ENCODE results near the gene ERGIC1.
"Not testable (repeated sequence)": the region's sequence is repeated elsewhere in the genome, so short reads cannot be mapped to it uniquely, and the experiment has no call there.

ERGIC1 gene

GRCh38 chr5:172833686-172834414 is at the start of gene ERGIC1:
ERGIC1 (plus strand) TSS chr5:172834251; CDS start chr5:172834414, 163 bp downstream.
- DNase-seq, result peak; percentile 75

DNA sequence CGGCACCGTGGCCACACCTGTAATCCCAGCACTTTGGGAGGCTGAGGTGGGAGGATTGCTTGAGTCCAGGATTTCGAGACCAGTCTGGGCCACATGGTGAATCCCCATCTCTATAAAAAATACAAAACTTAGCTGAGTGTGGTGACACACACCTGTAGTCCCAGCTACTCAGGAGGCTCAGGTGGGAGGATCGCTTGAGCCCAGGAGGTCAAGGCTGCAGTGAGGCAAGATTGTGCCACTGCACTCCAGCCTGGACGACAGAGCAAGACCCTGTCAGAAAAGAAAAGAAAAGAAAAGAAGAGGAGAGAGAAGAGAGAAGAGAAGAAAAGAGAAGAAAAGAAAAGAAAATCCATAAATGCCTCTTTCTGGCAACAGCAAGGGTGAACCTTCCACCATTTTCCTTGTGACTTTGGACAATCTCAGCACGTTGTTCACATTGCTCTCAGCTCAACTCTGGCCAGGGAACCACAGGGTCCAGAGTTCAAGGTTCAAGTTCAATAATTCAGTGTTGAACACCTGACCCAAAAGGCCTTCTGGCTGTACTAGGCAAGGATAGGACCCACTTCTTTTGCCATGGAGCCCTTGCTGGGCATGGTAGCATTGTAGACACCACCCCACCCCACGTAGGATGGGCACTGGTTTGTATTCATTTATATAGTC is 48.5 kb upstream of the ERGIC1 start:
- DNase-seq, result no peak

DNA sequence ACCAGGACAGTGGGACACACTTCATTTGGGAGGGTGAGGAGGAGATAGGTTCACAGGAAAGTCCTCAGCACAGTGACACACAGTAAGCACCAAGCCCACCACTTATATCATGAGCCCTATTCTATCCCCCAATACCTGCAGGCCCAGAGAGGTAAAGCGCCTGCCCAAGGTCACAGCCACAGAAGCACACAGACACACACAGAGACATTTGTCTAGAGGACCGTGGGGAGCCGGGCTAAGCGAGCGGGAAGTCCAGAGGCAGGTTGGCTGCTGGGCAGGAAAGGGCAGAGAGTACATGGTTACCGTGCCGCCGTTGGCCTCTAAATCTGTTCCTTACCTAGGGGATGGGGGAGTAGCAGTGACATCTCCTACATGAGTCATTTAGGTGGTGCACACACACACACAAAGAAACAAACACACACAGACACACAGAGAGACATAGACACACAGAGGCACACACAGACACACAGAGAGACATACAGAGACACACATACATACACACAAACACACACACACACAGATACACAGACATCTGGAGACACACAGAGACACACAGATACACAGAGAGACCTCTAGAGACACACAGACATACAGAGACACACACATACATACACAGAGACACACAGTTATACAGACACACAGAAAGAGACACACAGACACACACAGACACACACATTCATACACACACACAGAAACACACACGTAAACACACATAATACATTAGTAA is 47.2 kb upstream of the ERGIC1 start:
- no peak for DNase-seq

DNA sequence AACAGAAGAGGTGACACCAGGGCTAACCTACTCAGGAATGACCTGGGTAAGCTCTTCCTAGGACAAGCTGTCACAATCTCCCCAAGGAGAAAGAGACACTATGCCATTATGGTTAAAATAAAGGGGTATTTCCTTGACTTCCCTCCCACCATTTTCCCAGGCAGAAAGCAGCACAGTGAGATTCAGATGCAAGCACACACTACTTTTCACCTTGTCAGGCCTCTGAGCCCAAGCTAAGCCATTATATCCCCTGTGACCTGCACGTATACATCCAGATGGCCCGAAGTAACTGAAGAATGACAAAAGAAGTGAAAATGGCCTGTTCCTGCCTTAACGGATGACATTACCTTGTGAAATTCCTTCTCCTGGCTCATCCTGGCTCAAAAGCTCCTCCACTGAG is 46.5 kb upstream of the ERGIC1 start:
- not testable (repeated sequence) for DNase-seq

GRCh38 chr5:172788771-172789686 is 45.0 kb upstream of the ERGIC1 start:
- no peak for DNase-seq

DNA sequence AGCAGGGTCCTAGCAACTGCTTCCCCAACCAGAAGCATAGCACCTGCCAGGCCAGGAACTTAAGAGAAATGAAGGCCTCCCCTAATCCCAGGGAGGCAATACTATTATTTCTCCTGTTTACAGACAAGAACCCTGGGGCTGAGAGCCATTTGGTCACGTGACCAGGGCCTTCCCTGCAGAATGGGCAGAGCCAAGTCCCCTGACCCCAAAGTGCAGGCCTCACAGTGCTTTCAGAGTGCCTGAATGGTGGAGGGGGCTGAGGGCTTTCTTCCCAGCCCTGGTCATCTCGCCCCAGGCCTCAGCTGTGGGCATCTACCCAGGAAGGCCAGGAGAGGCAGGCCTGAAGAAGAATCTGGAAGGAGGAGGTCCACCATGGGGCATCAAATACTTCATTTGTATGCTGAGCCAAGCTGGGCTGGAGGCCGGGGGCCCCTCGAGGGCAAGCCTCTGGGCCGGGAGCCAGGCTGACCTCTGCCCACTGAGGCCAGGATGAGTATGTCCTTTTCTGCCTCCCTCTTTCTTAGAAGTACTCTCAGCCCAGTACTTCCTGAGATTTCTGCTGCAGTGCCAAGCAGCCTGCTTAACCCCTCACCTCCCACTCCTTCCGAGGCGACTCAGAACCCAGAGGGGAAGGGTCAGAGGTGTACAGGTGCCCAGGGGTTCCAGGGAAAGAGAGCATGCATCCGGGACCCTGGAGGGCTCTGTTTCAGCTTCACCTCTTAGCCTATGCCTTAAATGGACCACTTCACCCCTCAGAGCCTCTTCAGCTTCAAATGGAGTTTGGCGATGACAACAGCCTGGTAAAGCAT is 44.2 kb upstream of the ERGIC1 start:
- DNase-seq, result no peak

- DNase-seq, result no peak
Measured at GRCh38 chr5:172790496-172790889, 43.6 kb upstream of the ERGIC1 start.

GRCh38 chr5:172791286-172791685 is 42.8 kb upstream of the ERGIC1 start:
- no peak for DNase-seq

- DNase-seq, result no peak
Measured at GRCh38 chr5:172791726-172792445, 42.2 kb upstream of the ERGIC1 start.

GRCh38 chr5:172792701-172793570 is 41.1 kb upstream of the ERGIC1 start:
- no peak for DNase-seq

- DNase-seq, result peak; percentile 56
Measured at GRCh38 chr5:172793577-172794488, 40.2 kb upstream of the ERGIC1 start.

DNA sequence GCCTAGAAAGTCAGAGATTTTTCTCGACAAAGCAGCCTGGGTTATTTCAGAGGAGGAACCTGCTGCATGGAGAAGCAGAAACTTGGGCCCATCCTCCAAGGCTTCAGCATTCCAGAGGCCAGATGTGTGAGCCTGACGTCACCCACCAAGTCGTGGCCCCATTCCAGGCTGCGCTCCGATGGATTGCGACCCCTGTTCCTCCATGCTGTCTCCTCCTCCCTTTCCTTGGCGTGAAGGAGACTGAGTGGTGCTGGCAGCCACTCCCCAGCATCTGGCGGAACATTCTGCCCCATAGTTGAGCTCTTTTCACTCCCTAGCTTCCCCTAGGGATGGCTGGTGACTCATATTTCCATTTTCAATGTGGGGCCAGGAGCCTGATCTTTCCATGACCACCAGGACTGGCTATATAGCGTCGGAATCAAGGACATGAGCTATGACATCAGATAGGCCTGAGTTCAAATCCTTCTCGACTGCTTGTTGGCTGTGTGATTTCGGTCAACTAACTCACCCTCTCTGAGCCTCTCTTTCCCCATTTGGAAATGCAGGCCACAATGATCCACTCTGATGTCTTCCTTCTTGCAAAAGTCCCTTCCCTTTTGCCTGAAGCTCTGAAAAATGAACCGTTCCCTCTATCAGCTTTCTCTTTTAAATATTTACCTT is 38.6 kb upstream of the ERGIC1 start:
- DNase-seq, result peak; percentile 99

DNA sequence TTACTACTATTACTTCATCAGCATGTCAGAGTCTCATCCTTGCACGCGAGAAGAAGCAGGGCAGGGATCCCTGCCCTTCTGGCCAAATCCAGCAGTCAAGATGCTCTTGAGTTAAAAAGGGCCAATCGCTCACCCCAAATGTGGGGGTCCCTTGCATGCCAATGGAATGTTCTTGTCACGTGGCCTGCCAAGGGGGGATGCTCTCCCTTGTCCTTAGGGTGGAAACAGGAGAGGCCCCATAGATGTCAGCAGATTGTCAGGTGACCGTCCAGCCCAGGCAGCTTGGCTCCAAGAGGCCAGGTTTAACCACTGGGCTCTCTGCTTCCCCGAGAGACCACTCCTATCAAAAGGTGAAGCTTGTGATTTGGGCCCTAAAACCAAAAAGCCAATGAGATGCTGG is 37.7 kb upstream of the ERGIC1 start:
- no peak for DNase-seq

- DNase-seq, result no peak
Measured at GRCh38 chr5:172797771-172798191, 36.3 kb upstream of the ERGIC1 start.

DNA sequence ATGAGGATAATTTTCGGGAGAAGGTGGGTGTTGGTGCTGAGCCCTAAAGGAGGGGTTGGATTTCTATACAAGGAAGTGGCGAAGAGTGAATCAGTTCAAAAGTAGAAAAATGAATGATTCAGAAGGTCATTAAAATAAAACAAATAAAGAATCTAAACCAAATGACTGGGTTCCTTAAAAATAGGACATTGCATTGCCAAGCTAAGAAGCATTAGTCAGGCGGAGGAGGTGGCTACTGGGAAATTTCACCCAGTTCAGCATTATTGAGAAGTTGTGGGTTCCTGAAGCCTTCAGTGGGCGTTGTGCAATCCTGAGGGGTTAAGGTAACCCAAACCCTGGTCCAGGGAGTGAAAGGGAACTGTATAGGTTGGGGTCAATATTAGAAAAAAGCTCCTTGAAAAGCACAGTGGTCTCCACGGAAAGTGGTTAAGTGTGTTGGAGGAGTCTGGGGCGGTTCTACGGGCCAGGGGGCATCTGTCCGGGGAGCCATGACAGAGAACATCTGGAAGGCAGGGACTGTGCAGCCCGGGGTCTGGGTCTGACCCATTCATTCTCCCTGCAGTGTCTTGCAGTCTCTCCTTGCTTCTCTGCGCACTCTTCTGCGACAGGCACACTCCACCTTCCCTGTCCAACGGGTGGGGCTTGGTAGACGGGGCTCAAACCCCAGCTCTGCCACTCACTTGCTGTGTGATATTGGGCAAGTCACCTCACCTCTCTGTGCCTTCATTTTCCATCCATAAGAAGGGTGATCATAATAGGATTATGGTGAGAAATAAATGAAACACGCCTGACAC is 35.4 kb upstream of the ERGIC1 start:
- DNase-seq, result peak; percentile 97

GRCh38 chr5:172799416-172799815 is 34.6 kb upstream of the ERGIC1 start:
- no peak for DNase-seq

DNA sequence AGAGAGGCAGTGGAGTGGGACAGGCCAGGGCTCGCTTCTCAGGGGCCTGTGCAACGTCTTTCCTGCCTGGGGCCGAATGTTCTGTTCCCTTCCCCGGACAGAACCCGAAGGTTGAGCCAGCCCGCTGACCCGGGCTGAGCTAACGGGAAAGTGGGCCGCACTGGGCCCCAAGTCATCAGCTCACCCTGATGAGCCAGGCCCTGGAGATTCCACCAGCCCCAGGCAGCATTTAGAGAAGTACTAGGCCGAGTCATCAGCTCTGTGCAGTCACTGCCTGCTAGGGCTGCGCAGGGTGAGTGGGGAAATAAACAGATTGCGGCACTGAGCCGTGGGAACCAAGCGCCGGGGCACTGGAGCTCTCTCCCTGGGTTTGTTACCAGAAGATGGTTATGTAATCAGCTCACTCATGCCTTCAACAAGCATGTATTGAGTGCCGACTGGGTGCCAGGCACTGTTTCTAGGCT is 33.9 kb upstream of the ERGIC1 start:
- peak; percentile 96 for DNase-seq

Data from HCEC 1CT (cell line).